HEK293 (cell line): ENCODE results near the gene UCK2.

Experiments
- CTCF ChIA-PET: fragments of 350-600 bp; formaldehyde crosslinking; extraction: SDS; loops from one replicate; lab custom pipeline; 2021; ENCODE audit warnings: antibody characterized with exemption; lab: Yijun Ruan, JAX
- POLR2A ChIA-PET: fragments of 300-600 bp; formaldehyde crosslinking; extraction: SDS; loops from one replicate; lab custom pipeline; 2020; ENCODE audit warnings: antibody characterized with exemption, inconsistent platforms; lab: Yijun Ruan, JAX
- H3K27ac ChIP-seq: fragments of 200-500 bp; sonication (Bioruptor generic); 2 replicates; pipeline ENCODE4 v1.5.1; 2014; ENCODE audit warnings: low read depth, low read length, control low read depth, inconsistent platforms; ENCODE audit errors: extremely low read depth
- H3K36me3 ChIP-seq, 2 experiments: fragments of 200-500 bp in 1 of 2; sonication (Bioruptor generic) in 1 of 2; 1 replicate in 1 of 2; 2 replicates in 1 of 2; pipeline ENCODE4 v1.5.1; 2014 to 2017; ENCODE audit warnings: inconsistent platforms in 2 of 2, low read length in 2 of 2; ENCODE audit not compliant: control insufficient read depth in 2 of 2, insufficient read depth in 1 of 2
- H3K4me1 ChIP-seq: fragments of 200-500 bp; sonication (Bioruptor generic); 2 replicates; pipeline ENCODE4 v1.5.1; 2014; ENCODE audit warnings: mild to moderate bottlenecking, low read length, inconsistent platforms; ENCODE audit not compliant: control insufficient read depth, insufficient read depth
- H3K4me3 ChIP-seq: 2 replicates; pipeline ENCODE4 v1.5.1; 2011; ENCODE audit warnings: low read depth, mild to moderate bottlenecking, control low read depth, low read length, moderate library complexity
- H3K9me3 ChIP-seq: fragments of 200-500 bp; sonication (Bioruptor generic); 2 replicates; pipeline ENCODE4 v1.5.1; 2014; ENCODE audit warnings: low read depth, low read length, inconsistent platforms; ENCODE audit not compliant: control insufficient read depth, insufficient read depth
- HOXA7 ChIP-seq: sonication (generic); formaldehyde crosslinking; IDR thresholded peaks from 2 replicates; pipeline ENCODE4 v1.8.1; 2022; ENCODE audit warnings: missing genetic modification reagents, borderline replicate concordance
- IKZF3 ChIP-seq: fragments of 450-650 bp; IDR thresholded peaks from 2 replicates; pipeline ENCODE4 v1.5.0; 2018; ENCODE audit warnings: missing biosample characterization, mild to moderate bottlenecking, missing genetic modification characterization, moderate library complexity
- MYNN ChIP-seq: fragments of 450-650 bp; formaldehyde crosslinking; IDR thresholded peaks from 2 replicates; pipeline ENCODE4 v1.5.1; 2016; ENCODE audit warnings: missing biosample characterization, missing genetic modification characterization, borderline replicate concordance
- SP2 ChIP-seq: fragments of 450-650 bp; formaldehyde crosslinking; IDR thresholded peaks from 2 replicates; pipeline ENCODE4 v1.5.1; 2016; ENCODE audit warnings: missing biosample characterization, missing genetic modification characterization
- ZNF175 ChIP-seq: fragments of 450-650 bp; formaldehyde crosslinking; IDR thresholded peaks from 2 replicates; pipeline ENCODE4 v1.5.1; 2016; ENCODE audit warnings: missing biosample characterization, missing genetic modification characterization
- ZNF266 ChIP-seq: fragments of 450-650 bp; formaldehyde crosslinking; IDR thresholded peaks from 2 replicates; pipeline ENCODE4 v1.5.1; 2016; ENCODE audit warnings: missing biosample characterization, missing genetic modification characterization, low read depth
- ZNF341 ChIP-seq: fragments of 450-650 bp; formaldehyde crosslinking; IDR thresholded peaks from 2 replicates; pipeline ENCODE4; 2016; ENCODE audit warnings: low read depth, missing biosample characterization, missing genetic modification characterization
- ZNF354C ChIP-seq: fragments of 450-650 bp; formaldehyde crosslinking; IDR thresholded peaks from 2 replicates; pipeline ENCODE4 v1.5.1; 2016; ENCODE audit warnings: missing biosample characterization, missing genetic modification characterization, low read depth, borderline replicate concordance
- ZNF416 ChIP-seq: fragments of 450-650 bp; formaldehyde crosslinking; IDR thresholded peaks from 2 replicates; pipeline ENCODE4 v1.5.1; 2016; ENCODE audit warnings: missing biosample characterization, missing genetic modification characterization
- ZNF48 ChIP-seq: fragments of 450-650 bp; formaldehyde crosslinking; IDR thresholded peaks from 2 replicates; pipeline ENCODE4 v1.5.1; 2016; ENCODE audit warnings: missing biosample characterization, missing genetic modification characterization
- ZNF501 ChIP-seq: fragments of 450-650 bp; formaldehyde crosslinking; IDR thresholded peaks from 2 replicates; pipeline ENCODE4 v1.5.1; 2016; ENCODE audit warnings: missing biosample characterization, missing genetic modification characterization
- ZNF544 ChIP-seq: fragments of 450-650 bp; formaldehyde crosslinking; IDR thresholded peaks from 2 replicates; pipeline ENCODE4 v1.5.0; 2017; ENCODE audit warnings: missing biosample characterization, missing genetic modification characterization
- ZNF610 ChIP-seq: fragments of 450-650 bp; formaldehyde crosslinking; IDR thresholded peaks from 2 replicates; pipeline ENCODE4 v1.5.1; 2016; ENCODE audit warnings: missing biosample characterization, missing genetic modification characterization, borderline replicate concordance
- ZNF658 ChIP-seq: fragments of 450-650 bp; formaldehyde crosslinking; IDR thresholded peaks from 2 replicates; pipeline ENCODE4; 2016; ENCODE audit warnings: missing biosample characterization, missing genetic modification characterization
- ZNF747 ChIP-seq: fragments of 450-650 bp; formaldehyde crosslinking; IDR thresholded peaks from 2 replicates; pipeline ENCODE4 v1.5.1; 2016; ENCODE audit warnings: missing biosample characterization, missing genetic modification characterization
- ZNF768 ChIP-seq: fragments of 450-650 bp; formaldehyde crosslinking; IDR thresholded peaks from 2 replicates; pipeline ENCODE4 v1.5.1; 2018; ENCODE audit warnings: missing biosample characterization, mild to moderate bottlenecking, missing genetic modification characterization
- ZNF785 ChIP-seq: fragments of 450-650 bp; formaldehyde crosslinking; IDR thresholded peaks from 2 replicates; pipeline ENCODE4 v1.5.1; 2016; ENCODE audit warnings: missing biosample characterization, missing genetic modification characterization
- ZNF791 ChIP-seq: fragments of 450-650 bp; formaldehyde crosslinking; IDR thresholded peaks from 2 replicates; pipeline ENCODE4 v1.5.1; 2016; ENCODE audit warnings: missing biosample characterization, missing genetic modification characterization
- ZSCAN16 ChIP-seq: fragments of 450-650 bp; formaldehyde crosslinking; IDR thresholded peaks from 2 replicates; pipeline ENCODE4 v1.5.1; 2016; ENCODE audit warnings: missing biosample characterization, missing genetic modification characterization
- TF ChIP-seq, protein P1 (sequence below): fragments of 450-650 bp; formaldehyde crosslinking; IDR thresholded peaks from 2 replicates; pipeline ENCODE4 v1.5.1; 2016; ENCODE audit warnings: missing biosample characterization, missing genetic modification characterization
- TF ChIP-seq, protein P2 (sequence below): fragments of 450-650 bp; formaldehyde crosslinking; IDR thresholded peaks from 2 replicates; pipeline ENCODE4 v1.5.1; 2017; ENCODE audit warnings: missing biosample characterization, mild to moderate bottlenecking, missing genetic modification characterization, moderate library complexity
- TF ChIP-seq, protein P3 (sequence below): fragments of 450-650 bp; formaldehyde crosslinking; IDR thresholded peaks from 2 replicates; pipeline ENCODE4 v1.5.1; 2016; ENCODE audit warnings: missing biosample characterization, missing genetic modification characterization, low read depth

The UCK2 gene

DNA sequence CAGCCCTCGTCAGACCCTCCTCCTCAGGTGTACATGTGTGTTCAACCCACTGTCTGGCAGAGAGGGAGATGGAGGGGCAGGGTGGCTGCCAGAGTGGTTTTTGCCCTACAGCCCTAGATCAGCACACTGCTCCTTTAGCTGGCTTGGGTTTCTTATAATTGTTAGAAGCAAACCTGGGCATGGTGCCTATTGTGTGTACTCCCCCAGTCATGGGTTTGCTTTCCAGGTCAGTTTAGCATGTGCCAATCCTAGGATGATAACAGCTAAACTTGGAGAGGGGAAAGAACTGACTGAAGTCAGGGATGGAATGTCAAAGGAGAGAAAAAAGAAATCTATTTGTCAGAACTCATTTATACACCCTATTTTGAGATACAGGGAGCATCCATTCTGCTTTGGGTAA is 63.3 kb downstream of the UCK2 start:
- peaks cover 7 to 59% of the 10 kb centered on the region in 2 experiments; a peak in 2 of 3 replicates for H3K36me3 ChIP-seq
- no peak overlapping the region for H3K4me3 ChIP-seq
- no peaks in the 10 kb centered on the region for H3K4me1 ChIP-seq
- ChIA-PET CTCF (no interaction called here), POLR2A (no interaction called here)
- H3K27ac ChIP-seq = no peak overlapping the region
- no peaks in the 10 kb centered on the region for H3K9me3 ChIP-seq
- TF ChIP-seq ZNF747 (no peak), ZNF768 (tag by site-specific recombination) (no peak), ZNF610 (tag by site-specific recombination) (no peak), ZNF354C (tag by site-specific recombination) (no peak), IKZF3 (tag by site-specific recombination) (no peak), ZNF48 (no peak), ZNF785 (tag by site-specific recombination) (no peak), ZNF791 (tag by site-specific recombination) (no peak), MYNN (no peak), ZSCAN16 (no peak), ZNF501 (tag by site-specific recombination) (no peak), ZNF544 (tag by site-specific recombination) (no peak), HOXA7 (no peak), ZNF266 (tag by site-specific recombination) (no peak), SP2 (tag by site-specific recombination) (no peak), ZNF416 (tag by site-specific recombination) (no peak), ZNF175 (tag by site-specific recombination) (no peak)
- TF ChIP-seq, protein P1, sequence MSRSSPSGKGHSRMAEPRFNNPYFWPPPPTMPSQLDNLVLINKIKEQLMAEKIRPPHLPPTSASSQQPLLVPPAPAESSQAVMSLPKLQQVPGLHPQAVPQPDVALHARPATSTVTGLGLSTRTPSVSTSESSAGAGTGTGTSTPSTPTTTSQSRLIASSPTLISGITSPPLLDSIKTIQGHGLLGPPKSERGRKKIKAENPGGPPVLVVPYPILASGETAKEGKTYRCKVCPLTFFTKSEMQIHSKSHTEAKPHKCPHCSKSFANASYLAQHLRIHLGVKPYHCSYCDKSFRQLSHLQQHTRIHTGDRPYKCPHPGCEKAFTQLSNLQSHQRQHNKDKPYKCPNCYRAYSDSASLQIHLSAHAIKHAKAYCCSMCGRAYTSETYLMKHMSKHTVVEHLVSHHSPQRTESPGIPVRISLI (tag by site-specific recombination) = no peak
- TF ChIP-seq, protein P2, sequence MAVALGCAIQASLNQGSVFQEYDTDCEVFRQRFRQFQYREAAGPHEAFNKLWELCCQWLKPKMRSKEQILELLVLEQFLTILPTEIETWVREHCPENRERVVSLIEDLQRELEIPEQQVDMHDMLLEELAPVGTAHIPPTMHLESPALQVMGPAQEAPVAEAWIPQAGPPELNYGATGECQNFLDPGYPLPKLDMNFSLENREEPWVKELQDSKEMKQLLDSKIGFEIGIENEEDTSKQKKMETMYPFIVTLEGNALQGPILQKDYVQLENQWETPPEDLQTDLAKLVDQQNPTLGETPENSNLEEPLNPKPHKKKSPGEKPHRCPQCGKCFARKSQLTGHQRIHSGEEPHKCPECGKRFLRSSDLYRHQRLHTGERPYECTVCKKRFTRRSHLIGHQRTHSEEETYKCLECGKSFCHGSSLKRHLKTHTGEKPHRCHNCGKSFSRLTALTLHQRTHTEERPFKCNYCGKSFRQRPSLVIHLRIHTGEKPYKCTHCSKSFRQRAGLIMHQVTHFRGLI (tag by site-specific recombination) = no peak
- TF ChIP-seq, protein P3, sequence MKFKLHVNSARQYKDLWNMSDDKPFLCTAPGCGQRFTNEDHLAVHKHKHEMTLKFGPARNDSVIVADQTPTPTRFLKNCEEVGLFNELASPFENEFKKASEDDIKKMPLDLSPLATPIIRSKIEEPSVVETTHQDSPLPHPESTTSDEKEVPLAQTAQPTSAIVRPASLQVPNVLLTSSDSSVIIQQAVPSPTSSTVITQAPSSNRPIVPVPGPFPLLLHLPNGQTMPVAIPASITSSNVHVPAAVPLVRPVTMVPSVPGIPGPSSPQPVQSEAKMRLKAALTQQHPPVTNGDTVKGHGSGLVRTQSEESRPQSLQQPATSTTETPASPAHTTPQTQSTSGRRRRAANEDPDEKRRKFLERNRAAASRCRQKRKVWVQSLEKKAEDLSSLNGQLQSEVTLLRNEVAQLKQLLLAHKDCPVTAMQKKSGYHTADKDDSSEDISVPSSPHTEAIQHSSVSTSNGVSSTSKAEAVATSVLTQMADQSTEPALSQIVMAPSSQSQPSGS = no peak

DNA sequence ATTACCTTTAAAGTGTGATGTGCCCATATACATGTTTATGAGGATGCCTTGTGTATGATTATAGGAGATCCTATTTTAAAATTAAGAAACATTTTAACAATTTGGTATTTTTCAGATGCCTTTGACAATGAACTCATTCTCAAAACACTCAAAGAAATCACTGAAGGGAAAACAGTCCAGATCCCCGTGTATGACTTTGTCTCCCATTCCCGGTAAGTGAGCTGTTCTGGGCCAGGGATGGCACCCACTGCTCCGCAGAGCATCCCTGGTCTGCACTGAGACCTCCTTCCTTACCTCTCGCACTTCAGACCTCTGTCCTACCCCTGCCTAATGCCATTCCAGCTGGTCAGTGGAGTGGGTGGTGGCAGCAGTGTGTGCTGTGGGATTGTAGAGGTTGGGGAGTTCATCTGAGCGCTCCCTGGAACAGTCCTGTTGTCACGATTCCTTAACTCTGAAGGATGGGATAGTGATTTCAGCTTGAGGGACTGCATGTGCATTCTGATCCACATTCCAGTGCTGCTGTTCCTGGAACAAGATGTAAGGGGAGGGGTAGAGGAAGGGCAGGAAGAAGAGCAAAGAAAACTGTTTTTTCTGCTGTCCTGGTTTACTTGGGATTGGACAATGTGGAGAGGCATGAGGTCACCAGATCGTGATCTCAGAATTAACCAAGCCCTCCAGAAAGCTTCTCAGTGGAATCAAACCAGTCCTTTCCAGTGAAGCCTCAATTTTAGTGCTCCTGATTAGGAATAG is 63.9 kb downstream of the UCK2 start:
- H3K36me3 ChIP-seq = peaks cover 7 to 65% of the 10 kb centered on the region in 2 experiments; a peak in 2 of 3 replicates
- H3K27ac ChIP-seq = no peak overlapping the region
- ChIA-PET POLR2A (no interaction called here), CTCF (interaction anchor here (0.7 kb wide), 1 partner anchor 346 kb away, joined by 4 read pairs; no protein-coding TSS in a partner anchor)
- H3K9me3 ChIP-seq = no peaks in the 10 kb centered on the region
- TF ChIP-seq ZNF658 (tag by site-specific recombination) (no peak), ZNF341 (tag by site-specific recombination) (peak; percentile 39; the same call in 1 of the 2 replicates)
- H3K4me1 ChIP-seq = no peaks in the 10 kb centered on the region
- no peak overlapping the region for H3K4me3 ChIP-seq
